Hepatocyte (in vitro differentiated cells): ENCODE measurements around the gene LHX6.

Source experiments
- CTCF ChIP-seq: fragments of 200-600 bp; sonication (generic); IDR thresholded peaks from 2 replicates; pipeline ENCODE4 v1.5.1; 2016; ENCODE audit warnings: antibody characterized with exemption, mild to moderate bottlenecking; ENCODE audit not compliant: poor library complexity
- EZH2 ChIP-seq: fragments of 200-600 bp; sonication (generic); IDR thresholded peaks from 2 replicates; pipeline ENCODE4 v1.6.1; 2016; ENCODE audit warnings: antibody characterized with exemption, mild to moderate bottlenecking, borderline replicate concordance
- EZH2phosphoT487 ChIP-seq: fragments of 200-600 bp; sonication (generic); IDR thresholded peaks from one replicate; pipeline ENCODE4 v1.6.1; 2018; ENCODE audit warnings: antibody characterized with exemption, mild to moderate bottlenecking, low read depth, moderate library complexity; ENCODE audit not compliant: unreplicated experiment, severe bottlenecking

GRCh38 chr9:122251351-122251750 lies 22.6 kb upstream of the LHX6 start:
- TF ChIP-seq EZH2 (no peak), CTCF (no peak), EZH2phosphoT487 (no peak)
